GM11168 (cell line): ENCODE data around the gene LGR5.
"Not testable (repeated sequence)": the region's sequence is repeated elsewhere in the genome, so short reads cannot be mapped to it uniquely, and the experiment has no call there.

ENCODE experiments used
- in situ Hi-C: fragments of 300-500 bp; cut with MboI; formaldehyde crosslinking; loops from one replicate; pipeline ENCODE4 v1.12.0; 2022; ENCODE audit warnings: low sequenced_read_pairs; ENCODE audit not compliant: unreplicated experiment

Gene LGR5

DNA sequence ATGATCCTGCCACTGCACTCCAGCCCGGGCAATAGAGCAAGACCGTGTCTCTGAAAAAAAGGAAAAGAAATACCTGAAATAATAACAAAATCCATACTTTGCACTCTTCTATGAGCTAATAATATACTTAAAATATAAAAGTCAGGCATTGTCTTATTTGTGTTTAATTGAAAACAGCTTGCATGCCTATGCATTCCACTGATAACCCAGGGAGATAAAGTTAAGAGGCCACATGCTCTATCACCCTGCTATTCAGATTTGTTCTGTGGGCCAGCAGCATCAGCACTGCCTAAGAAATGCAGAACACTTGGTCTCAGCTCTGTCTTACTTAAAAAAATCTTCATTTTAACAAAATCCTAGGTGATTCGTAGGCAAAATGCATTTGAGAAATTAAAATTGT lies 99.2 kb downstream of the LGR5 start:
- in situ Hi-C loops, result no loop called here

DNA sequence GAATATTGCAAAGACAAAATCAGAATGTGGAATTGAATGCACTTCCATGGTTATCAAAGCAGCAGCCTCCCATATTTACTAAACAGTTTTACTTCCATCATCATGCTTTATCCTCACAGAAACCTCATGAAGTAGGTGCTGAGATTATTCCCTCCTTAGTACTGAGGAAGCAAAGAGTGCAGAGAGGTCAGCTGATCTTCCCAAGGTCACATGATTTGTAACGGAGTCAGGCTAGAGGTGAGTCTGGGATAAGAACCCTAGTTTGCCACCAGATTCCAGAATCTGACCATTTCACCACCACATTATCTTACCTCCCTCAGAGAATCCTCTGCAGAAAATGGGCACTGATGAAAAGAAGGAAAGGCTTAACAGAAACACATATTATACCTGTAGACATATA lies 102.0 kb downstream of the LGR5 start:
- in situ Hi-C loops, result no loop called here

DNA sequence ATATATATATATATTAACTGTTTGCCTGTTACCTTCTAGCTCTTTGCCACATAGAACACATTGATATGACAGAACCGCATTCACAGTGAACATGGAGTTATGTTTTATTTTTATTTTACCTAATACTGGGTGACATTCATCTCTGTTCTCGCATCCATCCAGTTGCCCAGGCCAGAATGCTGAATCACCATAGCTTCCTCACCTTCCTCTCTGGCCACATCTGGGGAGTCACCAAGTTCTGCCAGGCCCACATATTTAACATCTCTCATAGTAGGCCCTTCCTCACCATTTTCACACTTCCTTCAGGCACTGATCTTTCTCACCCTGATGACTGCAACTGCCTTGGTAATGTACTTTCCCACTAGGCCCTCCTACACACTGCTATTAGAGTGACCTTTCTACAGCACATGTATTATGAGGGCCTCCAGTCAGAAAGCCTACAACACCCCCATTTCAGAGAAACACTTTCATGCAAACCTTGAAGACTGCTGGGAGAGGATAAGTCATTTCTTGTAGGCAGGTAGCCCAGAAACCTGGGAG lies 106.8 kb downstream of the LGR5 start:
- in situ Hi-C loops, result no loop called here

DNA sequence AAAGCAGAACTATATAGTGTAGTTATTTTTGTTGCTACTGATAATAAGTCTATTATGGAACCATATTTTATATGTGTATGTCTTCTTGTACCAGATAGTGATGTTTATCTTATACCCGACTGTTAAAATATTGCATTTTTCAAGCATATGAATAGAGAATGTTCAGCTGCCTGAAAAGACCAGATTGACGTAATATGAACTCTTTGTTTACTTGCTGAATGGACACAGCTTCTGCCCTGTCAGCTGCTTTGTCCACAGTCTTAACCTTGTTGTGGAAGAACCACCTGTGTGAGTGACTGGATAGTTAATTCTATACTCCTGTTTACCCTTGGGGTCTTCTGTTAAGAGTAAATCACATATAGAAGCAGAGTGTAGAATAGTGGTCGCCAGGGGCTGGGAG lies 109.3 kb downstream of the LGR5 start:
- in situ Hi-C loops, result no loop called here

DNA sequence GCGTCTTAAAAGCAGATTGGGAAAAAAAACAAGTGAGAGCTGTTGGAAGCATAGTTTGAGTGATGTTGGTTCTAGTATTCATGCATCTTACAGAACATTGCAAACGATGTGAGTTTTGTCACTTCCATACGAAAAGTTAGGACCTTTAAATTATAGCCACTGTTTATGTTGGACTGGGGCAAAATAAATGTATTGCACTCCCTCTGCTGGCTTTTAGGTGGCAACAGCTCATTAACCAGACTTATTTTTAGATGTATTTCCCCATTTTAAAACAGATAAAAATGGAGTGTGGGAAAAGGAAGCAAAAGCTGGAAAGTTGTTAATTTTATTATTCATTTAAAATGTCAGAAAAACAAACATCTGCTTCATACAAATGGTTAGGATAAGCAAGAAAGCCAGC lies 111.9 kb downstream of the LGR5 start:
- in situ Hi-C loops, result no loop called here

DNA sequence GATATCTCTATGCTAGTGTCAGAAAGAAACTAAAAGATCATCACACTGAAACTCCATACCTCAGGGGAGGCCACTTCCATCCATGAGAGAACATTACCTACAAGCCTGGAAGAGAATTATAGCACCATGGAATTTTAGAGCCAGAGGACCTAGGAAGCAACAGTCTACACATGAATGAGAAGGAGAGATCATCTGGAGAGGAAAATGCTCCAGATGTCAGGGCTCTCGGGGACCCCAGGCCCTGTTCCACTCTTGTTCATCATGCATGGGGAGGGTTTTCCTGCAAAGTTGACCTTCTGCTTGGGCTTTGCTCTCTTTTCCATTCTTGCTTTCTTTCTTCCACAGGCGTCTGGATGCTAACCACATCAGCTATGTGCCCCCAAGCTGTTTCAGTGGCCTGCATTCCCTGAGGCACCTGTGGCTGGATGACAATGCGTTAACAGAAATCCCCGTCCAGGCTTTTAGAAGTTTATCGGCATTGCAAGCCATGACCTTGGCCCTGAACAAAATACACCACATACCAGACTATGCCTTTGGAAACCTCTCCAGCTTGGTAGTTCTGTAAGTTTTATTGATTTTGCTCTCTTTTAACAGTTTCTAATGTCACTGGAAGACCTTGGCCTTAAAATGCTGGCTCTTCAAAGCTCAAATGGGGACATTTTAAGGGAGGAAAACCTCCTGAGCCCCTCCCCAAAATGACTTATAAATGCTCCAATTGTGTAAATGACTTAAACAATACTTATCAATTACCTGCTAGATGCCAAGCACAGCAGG lies 113.3 kb downstream of the LGR5 start:
- in situ Hi-C loops, result no loop called here

DNA sequence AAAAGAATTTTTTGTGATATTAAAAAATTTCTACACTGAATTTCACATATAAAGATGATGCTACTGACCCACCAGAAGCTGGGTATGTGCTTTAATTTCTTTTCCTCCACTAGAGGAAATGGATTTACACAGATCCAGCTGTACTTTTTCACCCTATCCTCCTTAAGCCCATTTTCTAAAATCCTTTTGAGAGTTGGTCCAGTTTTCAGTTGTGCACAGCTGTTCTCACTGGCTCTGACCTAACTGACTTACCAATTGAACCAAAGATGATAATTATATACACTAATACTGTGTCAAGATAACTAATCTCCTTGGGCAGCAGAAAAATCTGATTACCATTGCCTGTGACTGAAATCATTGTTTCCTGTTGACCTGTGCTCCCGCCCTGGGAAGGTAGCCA lies 115.6 kb downstream of the LGR5 start:
- in situ Hi-C loops, result no loop called here

DNA sequence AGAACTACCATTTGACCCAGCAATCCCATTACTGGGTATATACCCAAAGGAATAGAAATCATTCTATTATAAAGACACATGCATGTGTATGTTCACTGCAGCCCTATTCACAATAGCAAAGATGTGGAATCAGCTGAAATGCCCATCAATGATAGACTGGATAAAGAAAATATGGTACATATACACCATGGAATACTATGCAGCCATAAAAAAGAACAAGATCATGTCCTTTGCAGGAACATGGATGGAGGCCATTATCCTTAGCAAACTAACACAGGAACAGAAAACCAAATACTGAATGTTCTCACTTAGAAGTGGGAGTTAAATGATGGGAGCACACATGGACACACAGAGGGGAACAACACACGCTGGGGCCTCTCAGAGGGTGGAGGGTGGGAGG lies 116.2 kb downstream of the LGR5 start:
- in situ Hi-C loops, result not testable (repeated sequence)

DNA sequence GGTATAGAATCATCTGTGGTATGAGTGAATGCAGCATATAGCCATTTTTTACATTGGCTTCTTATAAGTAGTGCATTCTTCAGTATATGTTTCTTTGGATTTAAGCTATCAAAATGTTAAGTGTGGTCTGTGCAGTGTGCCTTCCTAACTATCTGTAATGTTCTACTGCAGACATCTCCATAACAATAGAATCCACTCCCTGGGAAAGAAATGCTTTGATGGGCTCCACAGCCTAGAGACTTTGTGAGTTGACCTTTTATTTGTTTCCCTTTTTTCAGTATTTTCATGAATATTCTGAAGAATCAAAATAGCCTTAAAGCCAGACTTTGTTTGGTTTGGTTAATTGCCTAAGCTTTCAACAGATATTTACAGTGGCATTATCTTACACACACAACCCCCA lies 116.8 kb downstream of the LGR5 start:
- in situ Hi-C loops, result no loop called here

DNA sequence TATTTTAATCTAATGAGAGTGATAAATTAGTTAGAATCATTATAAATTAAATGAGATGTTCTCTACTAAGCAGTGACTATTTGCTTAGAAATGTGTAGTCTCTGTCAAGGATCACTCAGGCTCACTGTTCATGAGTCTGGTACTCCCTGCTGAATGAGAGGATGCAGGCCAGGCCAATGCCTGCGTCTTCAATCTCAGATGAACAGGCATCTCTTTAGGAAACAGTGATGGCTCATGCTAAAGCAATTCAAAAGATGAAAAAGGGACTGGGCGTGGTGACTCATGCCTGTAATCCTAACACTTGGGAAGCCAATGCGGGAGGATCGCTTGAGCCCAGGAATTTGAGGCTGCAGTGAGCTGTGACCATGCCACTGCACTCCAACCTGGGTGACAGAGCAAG lies 117.3 kb downstream of the LGR5 start:
- in situ Hi-C loops, result no loop called here

DNA sequence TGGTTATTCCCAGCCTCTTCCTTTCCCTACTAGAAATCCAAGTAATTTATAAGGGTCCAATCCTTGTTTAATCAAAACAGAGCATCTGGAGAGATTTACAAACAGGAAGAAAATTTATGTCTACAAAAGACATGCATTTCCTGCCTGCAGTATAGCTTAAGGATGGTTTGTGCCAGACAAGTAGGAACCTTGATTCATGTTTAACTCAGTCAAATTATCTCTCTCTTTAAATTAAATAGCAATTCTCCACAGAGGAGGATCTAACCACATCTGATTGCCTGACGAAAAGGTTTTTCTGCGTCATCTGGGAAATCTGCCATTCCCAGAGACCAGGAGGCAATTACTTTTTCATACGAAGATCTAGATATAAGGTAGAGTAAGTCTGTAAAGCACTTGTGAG lies 118.8 kb downstream of the LGR5 start:
- in situ Hi-C loops, result no loop called here

DNA sequence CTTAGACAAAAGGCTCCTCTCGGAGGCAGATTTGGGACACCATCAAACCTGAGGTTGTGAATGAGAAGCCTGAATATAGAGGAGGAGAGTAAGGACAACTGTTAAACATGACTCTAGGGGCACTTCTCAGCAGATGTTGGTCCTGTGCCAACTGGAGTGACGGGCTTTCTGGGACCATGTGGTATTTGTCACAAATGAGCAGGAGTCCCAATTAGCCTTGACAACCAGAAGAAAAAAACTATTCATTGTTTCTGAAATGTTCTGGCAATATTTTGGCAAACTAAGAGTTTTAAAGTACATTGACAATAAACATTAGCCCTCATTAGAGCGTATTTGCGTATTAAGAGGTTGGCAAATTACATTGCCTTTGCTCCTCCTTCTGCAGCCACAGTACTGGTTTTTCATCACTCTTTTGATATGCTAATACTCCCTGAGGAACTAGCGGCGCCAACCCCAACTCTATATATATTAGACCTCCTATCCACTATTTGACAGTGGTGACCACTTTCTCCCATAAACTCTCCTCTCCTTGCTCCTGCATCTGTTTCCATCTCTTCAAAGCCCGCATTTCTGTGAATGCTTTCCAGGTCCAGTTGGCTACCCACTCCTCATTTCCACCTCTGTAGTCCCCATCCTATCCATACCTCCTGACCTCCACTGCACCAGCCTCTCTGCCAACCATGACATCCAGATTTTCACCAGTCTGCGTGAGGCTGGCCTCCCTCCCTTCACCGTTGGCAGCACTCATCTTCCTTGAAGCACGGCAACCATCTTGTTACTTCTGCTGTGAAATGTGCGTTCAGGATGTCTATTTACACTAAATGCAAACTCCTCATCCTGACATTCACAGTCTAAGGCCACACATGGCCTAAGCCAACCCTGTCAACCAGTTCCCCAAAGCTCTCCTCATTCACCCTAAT lies 123.3 kb downstream of the LGR5 start:
- in situ Hi-C loops, result no loop called here

DNA sequence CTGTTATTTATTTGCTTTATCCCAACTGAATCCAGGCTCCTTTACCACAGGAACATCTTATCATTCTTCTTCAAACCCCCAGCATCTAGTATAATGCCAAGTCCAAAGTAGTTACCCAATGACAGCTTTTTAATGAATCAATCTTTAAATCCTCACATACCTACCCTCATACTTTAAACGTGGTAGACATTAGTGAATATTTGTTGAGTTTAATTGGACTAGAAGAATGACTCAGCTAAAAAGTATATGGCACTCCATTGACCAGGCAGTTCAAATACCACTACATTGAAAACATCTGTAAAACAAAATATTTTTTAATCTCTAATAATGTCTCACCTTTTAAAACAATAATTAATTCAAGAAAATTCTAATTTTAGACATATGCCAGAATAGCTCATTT lies 125.9 kb downstream of the LGR5 start:
- in situ Hi-C loops, result no loop called here

DNA sequence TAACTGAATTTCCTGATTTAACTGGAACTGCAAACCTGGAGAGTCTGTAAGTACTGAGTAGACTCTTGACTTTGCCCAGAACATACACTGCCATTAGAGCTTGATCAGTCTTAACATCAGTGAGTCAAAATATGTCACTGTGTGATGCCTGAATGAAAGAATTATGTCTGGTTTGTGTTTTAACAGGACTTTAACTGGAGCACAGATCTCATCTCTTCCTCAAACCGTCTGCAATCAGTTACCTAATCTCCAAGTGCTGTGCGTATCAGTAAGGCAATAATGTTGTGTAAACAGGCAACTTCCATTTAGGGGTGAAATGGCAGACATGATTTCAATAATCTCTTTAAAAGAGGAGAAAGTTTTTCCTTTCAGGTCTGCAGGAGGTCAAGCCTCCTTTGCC lies 127.1 kb downstream of the LGR5 start:
- in situ Hi-C loops, result no loop called here

DNA sequence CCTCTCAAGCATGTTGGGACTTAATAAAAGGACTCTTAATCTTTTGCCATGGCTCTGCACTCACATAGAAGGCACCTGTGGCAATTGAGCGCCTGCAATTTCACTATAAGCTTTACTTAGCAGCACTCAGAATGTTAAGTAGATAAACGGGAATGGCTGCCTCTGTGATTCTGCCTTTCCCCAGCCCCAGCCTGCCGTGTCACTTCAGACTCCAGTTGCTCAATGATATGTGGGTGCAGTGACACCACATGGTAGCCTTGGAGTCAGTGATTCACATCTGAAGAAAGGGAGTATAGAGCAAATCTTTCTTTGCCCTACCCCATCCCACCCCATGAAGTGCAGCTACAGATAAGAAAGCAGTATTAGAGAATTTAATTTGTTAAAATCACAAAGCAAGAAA lies 127.9 kb downstream of the LGR5 start:
- in situ Hi-C loops, result no loop called here

DNA sequence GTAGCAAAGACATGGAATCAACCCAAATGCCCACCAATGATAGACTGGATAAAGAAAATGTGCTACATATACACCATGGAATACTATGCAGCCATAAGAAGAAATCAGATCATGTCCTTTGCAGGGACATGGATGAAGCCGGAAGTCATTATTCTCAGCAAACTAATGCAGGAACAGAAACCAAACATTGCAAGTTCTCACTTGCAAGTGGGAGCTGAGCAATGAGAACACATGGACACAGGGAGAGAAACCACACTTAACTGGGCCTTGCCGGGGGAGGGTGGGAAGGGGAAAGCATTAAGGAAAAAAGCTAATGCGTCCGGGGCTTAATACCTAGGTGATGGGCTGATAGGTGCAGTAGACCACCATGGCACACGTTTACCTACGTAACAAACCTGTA lies 130.3 kb downstream of the LGR5 start:
- in situ Hi-C loops, result not testable (repeated sequence)

DNA sequence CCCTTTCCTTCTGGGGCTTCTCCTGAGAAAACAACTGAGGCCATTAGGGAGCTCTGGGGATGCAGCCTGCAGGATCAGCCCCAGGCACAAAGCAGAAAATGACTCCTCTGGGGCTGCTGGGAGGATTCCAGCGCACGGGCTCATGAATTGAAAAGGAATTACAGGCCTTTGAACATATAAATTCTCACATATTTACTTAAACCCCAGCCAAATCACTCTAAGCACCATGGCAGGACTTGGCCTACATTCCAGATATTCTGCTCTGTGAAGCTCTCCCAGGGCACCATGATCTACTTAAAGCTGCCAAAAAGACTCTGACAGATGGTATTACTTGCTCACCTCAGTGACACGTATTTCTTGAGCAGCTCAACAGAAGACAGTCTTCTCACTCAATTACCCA lies 136.9 kb downstream of the LGR5 start:
- in situ Hi-C loops, result no loop called here

DNA sequence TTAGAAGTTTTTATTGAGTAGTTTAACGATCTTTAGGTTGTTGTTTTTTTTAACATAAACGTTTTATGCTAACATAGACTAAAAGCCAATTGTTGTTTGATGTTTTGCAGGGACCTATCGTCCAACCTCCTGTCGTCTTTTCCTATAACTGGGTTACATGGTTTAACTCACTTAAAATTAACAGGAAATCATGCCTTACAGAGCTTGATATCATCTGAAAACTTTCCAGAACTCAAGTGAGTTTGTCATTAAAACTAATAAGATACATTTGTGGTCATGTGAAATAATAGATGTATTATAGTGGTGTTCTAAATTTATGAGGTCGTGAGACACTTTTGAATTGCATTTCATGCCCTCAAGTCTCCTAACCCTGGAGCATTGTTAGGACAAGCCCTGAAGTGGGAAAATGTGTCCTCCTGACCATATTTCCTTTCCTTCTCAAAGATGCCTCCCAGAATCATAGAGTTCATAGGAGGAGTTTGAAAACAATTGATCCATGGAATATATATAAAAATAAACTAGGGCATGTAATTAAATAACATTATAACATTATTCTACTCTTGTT lies 139.2 kb downstream of the LGR5 start:
- in situ Hi-C loops, result no loop called here

DNA sequence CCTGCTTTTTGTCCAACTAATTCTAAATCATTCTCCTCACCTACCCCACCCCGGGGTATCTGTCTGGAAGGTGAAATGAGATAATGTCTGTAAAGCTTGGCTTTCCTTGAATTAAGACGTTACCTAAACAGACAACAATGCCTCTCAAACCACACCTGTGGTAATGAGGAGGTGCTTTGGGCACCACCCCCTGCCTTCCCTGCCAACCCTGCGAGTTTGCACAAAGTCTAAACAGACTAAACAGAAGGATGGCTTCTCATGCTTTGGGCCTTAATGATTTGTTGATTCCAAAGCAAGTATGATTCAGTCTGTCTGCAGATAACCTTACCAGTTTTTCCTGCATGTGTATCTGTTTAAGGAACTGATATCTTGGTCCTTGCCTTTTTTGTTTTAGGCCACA lies 141.6 kb downstream of the LGR5 start:
- in situ Hi-C loops, result no loop called here

DNA sequence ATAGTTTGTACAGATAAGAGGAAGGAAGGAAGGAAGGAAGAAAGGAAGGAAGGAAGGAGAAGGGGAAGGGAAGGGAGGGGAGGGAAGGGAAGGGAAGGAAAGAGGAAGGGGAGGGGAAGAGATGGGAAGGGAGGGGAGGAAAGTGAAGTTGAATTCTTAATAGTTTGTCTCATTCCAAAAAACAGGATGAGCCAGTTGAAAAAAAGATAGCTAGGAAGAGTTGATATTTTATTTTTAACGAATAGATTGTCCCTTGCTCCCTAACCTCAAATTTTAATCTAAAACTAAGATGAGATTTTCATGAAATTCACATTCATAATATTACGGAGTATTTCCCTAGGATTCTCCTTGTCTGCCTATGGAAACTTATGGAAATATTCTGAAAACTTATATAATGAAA lies 143.3 kb downstream of the LGR5 start:
- in situ Hi-C loops, result no loop called here

DNA sequence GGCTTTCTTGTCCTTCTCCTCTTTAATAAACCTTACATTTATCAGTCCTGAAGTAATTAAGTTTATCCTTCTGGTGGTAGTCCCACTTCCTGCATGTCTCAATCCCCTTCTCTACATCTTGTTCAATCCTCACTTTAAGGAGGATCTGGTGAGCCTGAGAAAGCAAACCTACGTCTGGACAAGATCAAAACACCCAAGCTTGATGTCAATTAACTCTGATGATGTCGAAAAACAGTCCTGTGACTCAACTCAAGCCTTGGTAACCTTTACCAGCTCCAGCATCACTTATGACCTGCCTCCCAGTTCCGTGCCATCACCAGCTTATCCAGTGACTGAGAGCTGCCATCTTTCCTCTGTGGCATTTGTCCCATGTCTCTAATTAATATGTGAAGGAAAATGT lies 144.8 kb downstream of the LGR5 start:
- in situ Hi-C loops, result no loop called here
